Gastrocnemius medialis (tissue), 4 donors: ENCODE data around the gene VWA3B. TPM values are rescaled to one million over a fixed set of nuclear protein-coding genes. Genes with fewer than 3 reads are reported as not detected.

Source experiments
- ATAC-seq, 2 donors: fragments of 150-250 bp; one replicate each; pipeline ENCODE4 v1.9.1; 2016
- DNase-seq, 2 donors: peaks; one replicate each; pipeline ENCODE4 v3.0.0-alpha.2; 2019
- H3K27ac ChIP-seq, 4 donors: fragments of 200-600 bp; sonication (generic); 1 replicate in 1 of 4; 2 replicates in 3 of 4; pipeline ENCODE4 v1.5.1; 2016 to 2018; ENCODE audit warnings: mild to moderate bottlenecking in 2 of 4, moderate library complexity in 1 of 4
- H3K27me3 ChIP-seq, 3 donors: fragments of 200-600 bp; sonication (generic) in 2 of 3; 1 replicate in 1 of 3; 2 replicates in 2 of 3; pipeline versions ENCODE4 v1.5.1 to v1.6.0; 2016 to 2019; ENCODE audit warnings: mild to moderate bottlenecking in 1 of 3, moderate library complexity in 1 of 3
- H3K36me3 ChIP-seq, 2 donors: fragments of 200-600 bp; sonication (generic) in 1 of 2; one replicate each; pipeline ENCODE4 v1.5.1; 2017 to 2018
- H3K4me1 ChIP-seq, 2 donors: fragments of 200-600 bp; sonication (generic) in 1 of 2; one replicate each; pipeline ENCODE4 v1.5.1; 2016 to 2017; ENCODE audit warnings: mild to moderate bottlenecking in 2 of 2
- H3K4me3 ChIP-seq, 4 donors: fragments of 200-600 bp; sonication (generic) in 3 of 4; 1 replicate in 1 of 4; 2 replicates in 3 of 4; pipeline ENCODE4 v1.5.1; 2016 to 2019; ENCODE audit warnings: mild to moderate bottlenecking in 2 of 4
- H3K9me3 ChIP-seq, 3 donors: fragments of 200-600 bp; sonication (generic) in 2 of 3; 1 replicate in 1 of 3; 2 replicates in 2 of 3; pipeline ENCODE4 v1.5.1; 2016 to 2019
- POLR2A ChIP-seq, 2 donors: fragments of 450-650 bp; IDR thresholded peaks; one replicate each; pipeline ENCODE4 v1.6.1; 2017; ENCODE audit warnings: antibody characterized with exemption in 2 of 2, mild to moderate bottlenecking in 2 of 2, moderate library complexity in 2 of 2
- in situ Hi-C, 4 donors: fragments of 200-750 bp; cut with MboI; loops; one replicate each; pipeline versions ENCODE4 v1.15.0 to v1.8.0; 2017; ENCODE audit warnings: low sequenced_read_pairs in 4 of 4
- intact Hi-C: fragments of 100-400 bp; cut with DNase I; formaldehyde crosslinking; loops from one replicate; pipeline ENCODE4 v1.15.1; 2023; ENCODE audit warnings: low total_unique reads
- total RNA-seq, 4 donors: library from RNA; depleted of rRNA; stranded (reverse); fragments of >200 nt; gene quantifications; one replicate each; pipeline versions ENCODE4 v1.1.0 to v1.2.3, GENCODE V29; 2016
- TF ChIP-seq, protein P1 (sequence below), 5 experiments: fragments of 450-650 bp in 3 of 5; fragments of 200-600 bp in 2 of 5; sonication (generic) in 2 of 5; IDR thresholded peaks in 4 of 5; conservative IDR thresholded peaks in 1 of 5; 1 replicate in 4 of 5; 2 replicates in 1 of 5; pipeline ENCODE4 v1.5.1; 2016 to 2019; ENCODE audit warnings: antibody characterized with exemption in 5 of 5, mild to moderate bottlenecking in 3 of 5, moderate library complexity in 3 of 5

VWA3B gene
- total RNA-seq, 4 donors from 2014 or later = not detected

DNA sequence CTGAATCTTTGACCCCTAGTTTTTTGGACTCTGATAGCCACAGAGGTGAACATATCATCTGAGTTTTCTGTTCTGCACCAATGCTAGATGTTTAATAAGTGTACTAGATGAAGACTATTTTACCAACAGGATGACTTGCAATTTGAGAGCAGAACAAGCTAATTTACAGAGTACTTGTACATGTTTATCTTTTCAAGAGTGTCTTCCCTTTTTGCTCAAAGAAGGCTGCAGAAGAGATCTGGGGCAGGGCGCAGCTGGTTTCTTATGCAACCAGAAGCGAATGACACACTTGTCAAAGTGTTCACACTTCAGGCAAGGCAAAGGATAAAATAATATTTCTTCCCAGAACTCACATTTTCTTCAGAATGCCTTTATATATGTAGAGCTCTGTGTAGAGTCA lies 86.0 kb downstream of the VWA3B start:
- H3K4me1 ChIP-seq = peaks cover 4% of the 10 kb centered on the region in 2 donors
- peak overlapping the region in 1 of 4 donors; percentile 79 for H3K27ac ChIP-seq
- H3K4me3 ChIP-seq = no peak overlapping the region
- H3K36me3 ChIP-seq = no peaks in the 10 kb centered on the region
- intact Hi-C loops = loop anchor here (5.0 kb wide), 1 partner anchor 86 kb away; the partner anchor contains the start of gene VWA3B
- H3K9me3 ChIP-seq = no peaks in the 10 kb centered on the region
- TF ChIP-seq, protein P1, sequence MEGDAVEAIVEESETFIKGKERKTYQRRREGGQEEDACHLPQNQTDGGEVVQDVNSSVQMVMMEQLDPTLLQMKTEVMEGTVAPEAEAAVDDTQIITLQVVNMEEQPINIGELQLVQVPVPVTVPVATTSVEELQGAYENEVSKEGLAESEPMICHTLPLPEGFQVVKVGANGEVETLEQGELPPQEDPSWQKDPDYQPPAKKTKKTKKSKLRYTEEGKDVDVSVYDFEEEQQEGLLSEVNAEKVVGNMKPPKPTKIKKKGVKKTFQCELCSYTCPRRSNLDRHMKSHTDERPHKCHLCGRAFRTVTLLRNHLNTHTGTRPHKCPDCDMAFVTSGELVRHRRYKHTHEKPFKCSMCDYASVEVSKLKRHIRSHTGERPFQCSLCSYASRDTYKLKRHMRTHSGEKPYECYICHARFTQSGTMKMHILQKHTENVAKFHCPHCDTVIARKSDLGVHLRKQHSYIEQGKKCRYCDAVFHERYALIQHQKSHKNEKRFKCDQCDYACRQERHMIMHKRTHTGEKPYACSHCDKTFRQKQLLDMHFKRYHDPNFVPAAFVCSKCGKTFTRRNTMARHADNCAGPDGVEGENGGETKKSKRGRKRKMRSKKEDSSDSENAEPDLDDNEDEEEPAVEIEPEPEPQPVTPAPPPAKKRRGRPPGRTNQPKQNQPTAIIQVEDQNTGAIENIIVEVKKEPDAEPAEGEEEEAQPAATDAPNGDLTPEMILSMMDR (IDR thresholded peaks at IDR 0.05 in 4 of 5, conservative IDR thresholded peaks at IDR 0.05 in 1 of 5) = no peak
- TF ChIP-seq POLR2A (IDR thresholded peaks at IDR 0.05) = no peak
- H3K27me3 ChIP-seq = no peaks in the 10 kb centered on the region
- DNase-seq = no peak
- in situ Hi-C loops = no loop called here
- ATAC-seq = no peak

DNA sequence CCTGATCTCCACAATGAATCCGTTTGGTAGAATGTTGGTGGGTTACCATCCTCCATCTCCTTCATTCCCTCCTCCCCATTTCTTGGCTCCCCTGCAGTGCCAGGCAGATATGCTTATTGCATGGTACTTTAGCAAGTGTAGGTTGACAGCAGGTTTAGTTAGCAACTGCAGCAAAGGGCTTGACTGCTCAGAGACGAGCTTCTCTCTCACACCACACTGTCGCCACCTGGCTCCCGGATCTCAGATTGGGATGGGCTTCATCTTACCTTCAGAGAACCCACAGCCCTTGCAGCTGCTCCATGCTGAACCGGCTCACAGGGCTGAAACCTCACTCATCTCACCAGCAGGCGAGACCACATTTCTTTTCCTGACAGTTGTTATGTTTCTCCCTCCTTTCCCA lies 88.8 kb downstream of the VWA3B start:
- Histone ChIP-seq H3K9me3 (no peaks in the 10 kb centered on the region), H3K27me3 (no peaks in the 10 kb centered on the region), H3K4me3 (no peak overlapping the region), H3K4me1 (peaks cover 4% of the 10 kb centered on the region in 2 donors), H3K27ac (no peak overlapping the region), H3K36me3 (no peaks in the 10 kb centered on the region)
- in situ Hi-C loops = loop anchor here in 2 of 4 donors (25.0 kb wide), 1 partner anchor 364 kb away; no protein-coding TSS in a partner anchor
- peak in 1 of 2 donors; percentile 29 for DNase-seq
- ATAC-seq = peak in 1 of 2 donors; percentile 34
- no peak for TF ChIP-seq POLR2A (IDR thresholded peaks at IDR 0.05)
- TF ChIP-seq, protein P1 (IDR thresholded peaks at IDR 0.05 in 4 of 5, conservative IDR thresholded peaks at IDR 0.05 in 1 of 5) = peak in 1 of 5 experiments; percentile 35
- intact Hi-C loops = loop anchor here (5.0 kb wide), 1 partner anchor 304 kb away; no protein-coding TSS in a partner anchor

DNA sequence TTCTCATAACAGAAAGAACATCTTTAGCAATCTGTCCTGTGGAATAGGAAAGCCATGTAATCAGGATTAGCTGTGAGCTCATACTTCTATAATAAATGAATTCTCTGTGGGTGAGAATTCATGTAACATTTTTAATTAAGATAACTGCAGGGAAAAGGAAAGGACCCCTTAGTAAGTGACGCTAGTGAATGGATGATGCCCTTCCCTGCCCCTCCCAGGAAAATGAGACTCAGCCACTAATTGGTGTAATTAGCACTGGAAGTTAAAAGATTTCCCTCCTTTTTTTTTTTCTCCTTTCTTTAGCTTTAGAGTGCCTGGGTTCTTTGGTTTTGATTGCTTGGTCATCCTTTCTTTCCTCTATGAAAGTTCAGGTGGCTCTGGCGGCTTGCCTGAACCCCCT lies 90.3 kb downstream of the VWA3B start:
- DNase-seq = no peak
- intact Hi-C loops = loop anchor here (5.0 kb wide), 1 partner anchor 305 kb away; no protein-coding TSS in a partner anchor

DNA sequence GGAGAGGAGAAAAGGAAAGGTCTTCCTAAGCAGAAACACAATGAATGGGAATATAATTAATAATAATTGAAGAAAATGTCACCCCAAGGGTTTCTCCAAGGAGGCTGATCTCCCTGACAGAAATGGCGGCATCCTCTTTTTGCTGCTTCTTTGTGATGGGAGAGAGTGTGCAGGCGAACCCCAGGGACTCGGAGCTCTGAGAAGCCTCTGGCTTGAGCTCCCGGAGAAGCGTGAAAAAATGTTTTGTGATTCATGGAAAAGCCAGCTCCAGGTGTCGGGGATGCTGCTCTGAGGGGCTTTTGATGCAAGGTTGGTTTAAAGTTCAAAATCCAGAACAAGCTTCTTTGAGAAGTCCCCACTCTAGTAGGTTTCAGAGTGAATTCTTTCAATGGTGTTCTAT lies 91.0 kb downstream of the VWA3B start:
- H3K36me3 ChIP-seq = no peaks in the 10 kb centered on the region
- no peak overlapping the region for H3K27ac ChIP-seq
- in situ Hi-C loops = loop anchor here in 2 of 4 donors (25.0 kb wide), 1 partner anchor 366 kb away; no protein-coding TSS in a partner anchor
- H3K27me3 ChIP-seq = no peaks in the 10 kb centered on the region
- no peaks in the 10 kb centered on the region for H3K9me3 ChIP-seq
- ATAC-seq (no peak), DNase-seq (no peak)
- TF ChIP-seq, protein P1 (IDR thresholded peaks at IDR 0.05 in 4 of 5, conservative IDR thresholded peaks at IDR 0.05 in 1 of 5) = no peak
- no peak for TF ChIP-seq POLR2A (IDR thresholded peaks at IDR 0.05)
- H3K4me1 ChIP-seq = no peaks in the 10 kb centered on the region
- intact Hi-C loops = loop anchor here (5.0 kb wide), 1 partner anchor 306 kb away; no protein-coding TSS in a partner anchor
- no peak overlapping the region for H3K4me3 ChIP-seq

More for the DNA sequence above, 90.3 kb downstream of the VWA3B start:
- in situ Hi-C loops = loop anchor here in 2 of 4 donors (25.0 kb wide), 1 partner anchor 365 kb away; no protein-coding TSS in a partner anchor
- no peak overlapping the region for H3K27ac ChIP-seq
- no peaks in the 10 kb centered on the region for H3K9me3 ChIP-seq
- H3K36me3 ChIP-seq = no peaks in the 10 kb centered on the region
- H3K27me3 ChIP-seq = no peaks in the 10 kb centered on the region
- TF ChIP-seq, protein P1 (IDR thresholded peaks at IDR 0.05 in 4 of 5, conservative IDR thresholded peaks at IDR 0.05 in 1 of 5) = no peak
- TF ChIP-seq POLR2A (IDR thresholded peaks at IDR 0.05) = no peak
- peaks cover 4% of the 10 kb centered on the region in 2 donors for H3K4me1 ChIP-seq
- no peak for ATAC-seq
- no peak overlapping the region for H3K4me3 ChIP-seq
